CD4-positive, alpha-beta T cell (primary cell): ENCODE results near the gene CTCFL. TPM values are rescaled to one million over a fixed set of nuclear protein-coding genes. Genes with fewer than 3 reads are reported as not detected.
A peak's percentile ranks its signal among the peaks of the same experiment; 100 is the strongest.

Experiments
- ATAC-seq: fragments of 200-7000 bp; cut with Tn5 transposase; one replicate; pipeline ENCODE4 v1.10.0; 2022; ENCODE audit warnings: mild to moderate bottlenecking; ENCODE audit not compliant: poor library complexity
- CTCF ChIA-PET: fragments of 350-600 bp; sonication (Branson Sonifier 250); formaldehyde crosslinking; loops from one replicate; lab custom pipeline; 2021; ENCODE audit warnings: antibody characterized with exemption, inconsistent platforms; lab: Charles Lee
- POLR2A ChIA-PET: fragments of 350-600 bp; sonication (Branson Sonifier 250); formaldehyde crosslinking; loops from one replicate; lab custom pipeline; 2021; ENCODE audit warnings: antibody characterized with exemption, inconsistent platforms; lab: Charles Lee
- DNase-seq, 14 experiments: peaks; one replicate each; pipeline ENCODE4 v3.0.0-alpha.2; 2013 to 2020; ENCODE audit warnings: mixed read lengths in 2 of 14
- H3K27ac ChIP-seq, 2 donors: one replicate each; pipeline versions ENCODE4 v1.5.1 to v1.7.0; 2013; ENCODE audit warnings: low read length in 2 of 2, low read depth in 1 of 2, mild to moderate bottlenecking in 1 of 2
- H3K27me3 ChIP-seq, 2 experiments: 1 replicate in 1 of 2; 2 replicates in 1 of 2; pipeline versions ENCODE4 v1.6.1 to v1.7.0; 2013; ENCODE audit warnings: low read length in 2 of 2, control low read depth in 1 of 2, mild to moderate bottlenecking in 1 of 2, moderate library complexity in 1 of 2; ENCODE audit not compliant: insufficient read depth in 2 of 2, control insufficient read depth in 1 of 2
- H3K36me3 ChIP-seq: one replicate; pipeline ENCODE4 v1.6.1; 2013; ENCODE audit warnings: low read length, control low read depth; ENCODE audit not compliant: insufficient read depth
- H3K4me1 ChIP-seq: one replicate; pipeline ENCODE4 v1.6.1; 2013; ENCODE audit warnings: low read length, control low read depth; ENCODE audit not compliant: insufficient read depth
- H3K4me3 ChIP-seq: one replicate; pipeline ENCODE4 v1.5.1; 2013; ENCODE audit warnings: mild to moderate bottlenecking, low read length, moderate library complexity
- H3K9me3 ChIP-seq, 2 experiments: 1 replicate in 1 of 2; 2 replicates in 1 of 2; pipeline versions ENCODE4 v1.6.1 to v1.7.0; 2013; ENCODE audit warnings: low read length in 2 of 2, mild to moderate bottlenecking in 2 of 2, control low read depth in 1 of 2, moderate library complexity in 1 of 2; ENCODE audit not compliant: control insufficient read depth in 1 of 2, insufficient read depth in 1 of 2
- H3K27ac Mint-ChIP-seq: one replicate; pipeline ENCODE4 v1.8.0; 2020; ENCODE audit warnings: mixed read lengths
- H3K27me3 Mint-ChIP-seq: one replicate; pipeline ENCODE4 v1.8.0; 2021; ENCODE audit warnings: mixed read lengths
- H3K36me3 Mint-ChIP-seq: one replicate; pipeline ENCODE4 v1.8.0; 2021; ENCODE audit warnings: low read depth, mixed read lengths
- H3K4me1 Mint-ChIP-seq: one replicate; pipeline ENCODE4 v1.8.0; 2021; ENCODE audit warnings: low read depth, mixed read lengths
- H3K4me3 Mint-ChIP-seq: one replicate; pipeline ENCODE4 v1.8.0; 2020; ENCODE audit warnings: mild to moderate bottlenecking, mixed read lengths
- H3K9me3 Mint-ChIP-seq: one replicate; pipeline ENCODE4 v1.8.0; 2020; ENCODE audit warnings: mixed read lengths
- CTCF ChIP-seq: fragments of 200-600 bp; IDR thresholded peaks from one replicate; pipeline ENCODE4 v1.8.0; 2022; ENCODE audit warnings: antibody characterized with exemption, mild to moderate bottlenecking
- intact Hi-C, 2 experiments: fragments of 100-400 bp; cut with DNase I in 1 of 2; cut with micrococcal nuclease in 1 of 2; formaldehyde crosslinking; loops; one replicate each; pipeline versions ENCODE4 v1.15.1 to v1.9.0; 2023 to 2025; cut with DNase I, micrococcal nuclease
- total RNA-seq, 174 experiments: library from RNA in 2 of 174; stranded (reverse) in 2 of 174; gene quantifications; one replicate each; pipeline ENCODE4 v1.2.3 and lab custom pipeline; 2021 to 2026

CTCFL gene
- total RNA-seq, 2 experiments from 2014 or later, result not detected

DNA sequence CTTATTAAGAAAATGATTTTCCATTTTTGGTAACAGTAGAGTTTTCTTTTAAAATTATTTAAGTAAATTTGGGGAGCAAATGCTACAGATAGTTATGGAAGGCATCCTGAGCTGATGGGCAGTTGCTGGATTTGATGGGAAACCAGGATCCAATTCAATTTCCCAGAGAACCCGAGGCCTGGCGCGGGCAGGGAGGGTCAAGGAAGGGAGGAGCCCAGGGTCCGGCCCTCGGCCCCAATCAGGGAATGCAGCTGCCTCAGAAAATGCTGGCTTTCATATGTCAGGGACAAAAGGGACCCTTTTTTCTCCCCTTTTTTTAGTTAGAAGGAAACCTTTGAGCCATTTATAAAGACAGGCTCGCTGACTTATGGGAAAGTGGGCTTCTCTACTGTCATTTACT, 42.1 kb downstream of the CTCFL start:
- H3K27ac Mint-ChIP-seq, result no peak overlapping the region
- no peaks in the 10 kb centered on the region for H3K27me3 ChIP-seq
- no peaks in the 10 kb centered on the region for H3K9me3 ChIP-seq
- no peaks in the 10 kb centered on the region for H3K27me3 Mint-ChIP-seq
- H3K4me3 Mint-ChIP-seq, result no peak overlapping the region
- POLR2A ChIA-PET, result interaction anchor here (1.2 to 2.4 kb wide), 2 partner anchors 85 to 92 kb away, joined by 3 to 13 read pairs; partner anchors contain the start of gene RBM38
- ATAC-seq, result no peak
- no peak overlapping the region for H3K4me3 ChIP-seq
- no peak for DNase-seq
- no peaks in the 10 kb centered on the region for H3K9me3 Mint-ChIP-seq
- H3K36me3 Mint-ChIP-seq, result no peaks in the 10 kb centered on the region
- CTCF ChIA-PET, result interaction anchor here (1.2 kb wide), 1 partner anchor 101 kb away, joined by 4 read pairs; no protein-coding TSS in a partner anchor
- no peaks in the 10 kb centered on the region for H3K36me3 ChIP-seq
- intact Hi-C loops, result no loop called here
- H3K4me1 ChIP-seq, result peaks cover 24% of the 10 kb centered on the region
- no peak for TF ChIP-seq CTCF
- no peak overlapping the region for H3K27ac ChIP-seq
- peaks cover 23% of the 10 kb centered on the region for H3K4me1 Mint-ChIP-seq

DNA sequence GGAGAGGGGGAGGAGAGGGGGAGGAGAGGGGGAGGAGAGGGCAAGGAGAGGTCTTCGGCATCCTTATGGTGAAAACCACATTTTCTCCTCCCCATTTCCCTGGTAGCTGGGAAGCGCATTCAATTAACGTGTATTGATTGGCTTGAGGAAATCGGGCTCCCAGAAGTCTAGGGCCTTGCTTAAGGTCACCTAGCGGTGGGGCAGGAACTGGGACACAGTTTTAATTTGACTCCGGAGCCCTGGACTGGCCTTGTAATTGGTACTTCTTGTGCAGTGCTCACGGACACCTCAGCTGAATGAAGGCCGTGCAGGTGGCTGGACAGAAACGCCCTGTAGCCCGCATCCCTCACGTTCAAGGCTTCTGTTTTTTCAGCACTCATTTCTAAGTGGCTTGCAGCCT, 42.8 kb downstream of the CTCFL start:
- Mint-ChIP-seq H3K9me3 (no peaks in the 10 kb centered on the region), H3K4me3 (no peak overlapping the region), H3K36me3 (no peaks in the 10 kb centered on the region), H3K27ac (no peak overlapping the region), H3K4me1 (peaks cover 27% of the 10 kb centered on the region), H3K27me3 (no peaks in the 10 kb centered on the region)
- Histone ChIP-seq H3K27ac (no peak overlapping the region), H3K4me1 (peaks cover 24% of the 10 kb centered on the region), H3K36me3 (no peaks in the 10 kb centered on the region), H3K9me3 (no peaks in the 10 kb centered on the region), H3K4me3 (no peak overlapping the region), H3K27me3 (no peaks in the 10 kb centered on the region)
- intact Hi-C loops, result no loop called here
- ATAC-seq (no peak), DNase-seq (no peak)
- POLR2A ChIA-PET, result interaction anchor here (1.2 to 2.4 kb wide), 3 partner anchors 49 to 91 kb away, joined by 3 to 13 read pairs (median 7); partner anchors contain the start of gene RBM38
- CTCF ChIA-PET, result interaction anchor here (1.2 kb wide), 1 partner anchor 100 kb away, joined by 4 read pairs; no protein-coding TSS in a partner anchor
- TF ChIP-seq CTCF, result no peak

DNA sequence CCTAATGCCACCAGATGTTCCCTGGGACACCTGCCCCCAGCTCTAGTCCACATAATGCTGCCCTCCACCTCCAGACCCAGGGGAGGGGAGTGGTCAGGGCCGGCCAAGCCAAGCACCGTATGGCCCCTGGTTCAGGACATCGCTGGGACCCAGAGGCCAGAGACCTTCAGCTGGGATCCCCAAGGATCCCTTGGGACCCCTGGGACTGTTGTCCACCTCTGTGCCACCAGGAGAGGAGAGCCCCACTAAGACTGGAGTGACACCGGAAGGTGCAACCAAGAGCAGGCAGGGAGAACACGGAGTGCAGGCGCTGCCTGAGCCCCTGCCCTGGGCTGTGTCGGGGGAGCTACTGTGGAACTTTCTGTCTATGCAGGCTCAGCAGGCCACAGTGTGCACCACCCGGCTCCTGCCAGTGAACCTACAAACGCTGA, 43.6 kb downstream of the CTCFL start:
- POLR2A ChIA-PET, result interaction anchor here (1.5 to 2.4 kb wide), 2 partner anchors 48 to 83 kb away, joined by 7 to 13 read pairs; no protein-coding TSS in a partner anchor
- no peak overlapping the region for H3K4me3 ChIP-seq
- CTCF ChIA-PET, result no interaction called here

More for the DNA sequence above, 43.6 kb downstream of the CTCFL start:
- H3K9me3 Mint-ChIP-seq, result no peaks in the 10 kb centered on the region
- Histone ChIP-seq H3K27me3 (no peaks in the 10 kb centered on the region), H3K27ac (peak overlapping the region in 1 of 2 donors; percentile 35), H3K9me3 (no peaks in the 10 kb centered on the region), H3K4me1 (peaks cover 25% of the 10 kb centered on the region), H3K36me3 (no peaks in the 10 kb centered on the region)
- intact Hi-C loops, result no loop called here
- H3K4me3 Mint-ChIP-seq, result peak overlapping the region; percentile 48
- H3K27me3 Mint-ChIP-seq, result no peaks in the 10 kb centered on the region
- peak in 2 of 14 experiments; percentile 17 to 31 for DNase-seq
- no peaks in the 10 kb centered on the region for H3K36me3 Mint-ChIP-seq
- no peak for TF ChIP-seq CTCF
- peaks cover 27% of the 10 kb centered on the region for H3K4me1 Mint-ChIP-seq
- ATAC-seq, result no peak
- peak overlapping the region; percentile 79 for H3K27ac Mint-ChIP-seq
